ENCODE measurements around the gene KRT12. TPM values are rescaled to one million over a fixed set of nuclear protein-coding genes. Genes with fewer than 3 reads are reported as not detected.

The KRT12 gene
- total and polyA plus RNA-seq, 7 experiments from 2014 or later, result not detected

GRCh38 chr17:40886090-40886489, 19.1 kb upstream of the KRT12 start:
- H3K4me3 Mint-ChIP-seq, result no peak overlapping the region
- POLR2A ChIA-PET, result no interaction called here
- CTCF ChIA-PET, result interaction anchor here (0.6 kb wide), 1 partner anchor 1707 kb away, joined by 3 read pairs; no protein-coding TSS in a partner anchor
- H3K9me3 ChIP-seq (ENCODE audit: control insufficient read depth in 2 of 3, low read length in 3 of 3), result no peaks in the 10 kb centered on the region
- peaks cover 3 to 10% of the 10 kb centered on the region in 2 donors for H3K27me3 ChIP-seq (ENCODE audit: control insufficient read depth in 2 of 2, insufficient read depth in 2 of 2, low read length in 2 of 2)
- ATAC-seq (no peak), DNase-seq (no peak)
- H3K9me3 Mint-ChIP-seq, result no peaks in the 10 kb centered on the region
- no peaks in the 10 kb centered on the region for H3K4me1 ChIP-seq (ENCODE audit: control insufficient read depth in 2 of 2, insufficient read depth in 2 of 2, low read length in 2 of 2)
- intact Hi-C loops (cut with micrococcal nuclease), result no loop called here
- H3K36me3 Mint-ChIP-seq, result no peaks in the 10 kb centered on the region
- H3K4me3 ChIP-seq (ENCODE audit: low read length), result no peak overlapping the region
- H3K27ac ChIP-seq (ENCODE audit: low read depth, low read length), result no peak overlapping the region
- H3K27me3 Mint-ChIP-seq, result peaks cover 24 to 48% (median 36%) of the 10 kb centered on the region in 5 donors
- no peaks in the 10 kb centered on the region for H3K4me1 Mint-ChIP-seq
- H3K36me3 ChIP-seq (ENCODE audit: control insufficient read depth in 2 of 3, insufficient read depth in 3 of 3, low read length in 3 of 3), result no peaks in the 10 kb centered on the region
- no peak overlapping the region for H3K27ac Mint-ChIP-seq

- H3K27me3 Mint-ChIP-seq, result peaks cover 23 to 36% (median 34%) of the 10 kb centered on the region in 5 donors
- DNase-seq, result no peak
These were observed 17.9 kb upstream of the KRT12 start, which contains the start of gene KRT20 for GRCh38 chr17:40884708-40885512. Gene KRT20 (minus strand): TSS chr17:40885242. CDS start chr17:40885185, 57 bp downstream.

DNA sequence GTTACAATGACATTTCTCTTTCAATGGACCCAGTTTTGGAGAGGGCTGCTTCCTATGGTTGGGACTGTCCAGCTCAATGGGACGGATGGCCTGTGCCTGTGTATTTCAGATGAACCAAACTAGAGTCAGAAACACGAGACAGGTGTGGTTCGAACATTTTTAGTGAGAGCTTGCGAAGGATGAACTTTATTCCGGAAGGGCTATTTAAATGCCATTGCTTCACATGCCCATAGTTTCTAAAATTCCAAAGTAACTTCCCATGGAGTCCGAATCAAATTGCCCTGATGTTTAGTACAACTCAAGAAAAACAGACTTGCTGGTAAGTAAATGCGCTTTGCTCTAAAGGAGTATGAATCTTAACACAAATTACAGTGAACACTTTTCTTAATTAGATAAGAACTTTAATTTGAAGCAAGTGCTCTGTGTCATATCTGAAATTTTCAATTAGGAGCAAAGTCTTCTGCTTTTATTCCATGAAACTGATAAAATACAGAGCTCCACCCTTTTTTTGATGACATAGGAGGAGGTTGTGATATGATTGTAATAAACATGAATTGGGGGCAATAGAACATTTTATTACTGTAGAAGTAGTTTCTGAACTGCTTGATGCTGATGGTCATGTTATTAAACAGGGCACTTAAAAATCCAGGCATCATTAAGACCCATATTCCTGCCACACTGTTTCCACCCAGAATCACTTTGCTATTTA, 16.8 kb upstream of the KRT12 start:
- H3K4me1 Mint-ChIP-seq, result no peaks in the 10 kb centered on the region
- H3K4me3 ChIP-seq (ENCODE audit: low read length), result no peak overlapping the region
- H3K9me3 ChIP-seq (ENCODE audit: control insufficient read depth in 2 of 3, low read length in 3 of 3), result no peaks in the 10 kb centered on the region
- H3K9me3 Mint-ChIP-seq, result no peaks in the 10 kb centered on the region
- H3K4me1 ChIP-seq (ENCODE audit: control insufficient read depth in 2 of 2, insufficient read depth in 2 of 2, low read length in 2 of 2), result no peaks in the 10 kb centered on the region
- H3K36me3 ChIP-seq (ENCODE audit: control insufficient read depth in 2 of 3, insufficient read depth in 3 of 3, low read length in 3 of 3), result no peaks in the 10 kb centered on the region
- no peaks in the 10 kb centered on the region for H3K36me3 Mint-ChIP-seq
- CTCF ChIA-PET, result interaction anchor here (1.4 kb wide), 1 partner anchor 765 kb away, joined by 4 read pairs; no protein-coding TSS in a partner anchor
- H3K27ac Mint-ChIP-seq, result no peak overlapping the region
- ATAC-seq (no peak), DNase-seq (no peak)
- POLR2A ChIA-PET, result no interaction called here
- H3K27me3 Mint-ChIP-seq, result peaks cover 11 to 33% (median 24%) of the 10 kb centered on the region in 5 donors
- peaks cover 3 to 7% of the 10 kb centered on the region in 2 donors for H3K27me3 ChIP-seq (ENCODE audit: control insufficient read depth in 2 of 2, insufficient read depth in 2 of 2, low read length in 2 of 2)
- no peak overlapping the region for H3K4me3 Mint-ChIP-seq
- intact Hi-C loops (cut with micrococcal nuclease), result no loop called here
- H3K27ac ChIP-seq (ENCODE audit: low read depth, low read length), result no peak overlapping the region

More at GRCh38 chr17:40884708-40885512, 17.9 kb upstream of the KRT12 start, which contains the start of gene KRT20:
- intact Hi-C loops (cut with micrococcal nuclease), result no loop called here
- Histone ChIP-seq H3K27ac (ENCODE audit: low read depth, low read length) (no peak within 1 kb of the TSS), H3K4me3 (ENCODE audit: low read length) (no peak within 1 kb of the TSS), H3K27me3 (ENCODE audit: control insufficient read depth in 2 of 2, insufficient read depth in 2 of 2, low read length in 2 of 2) (peaks cover 3 to 10% of the 10 kb centered on the region in 2 donors), H3K9me3 (ENCODE audit: control insufficient read depth in 2 of 3, low read length in 3 of 3) (no peaks in the 10 kb centered on the region), H3K36me3 (ENCODE audit: control insufficient read depth in 2 of 3, insufficient read depth in 3 of 3, low read length in 3 of 3) (no peaks in the 10 kb centered on the region), H3K4me1 (ENCODE audit: control insufficient read depth in 2 of 2, insufficient read depth in 2 of 2, low read length in 2 of 2) (no peaks in the 10 kb centered on the region)
- H3K4me3 Mint-ChIP-seq, result no peak within 1 kb of the TSS
- ChIA-PET CTCF (no interaction called here), POLR2A (no interaction called here)
- no peaks in the 10 kb centered on the region for H3K4me1 Mint-ChIP-seq
- ATAC-seq, result no peak
- no peak within 1 kb of the TSS for H3K27ac Mint-ChIP-seq
- H3K9me3 Mint-ChIP-seq, result no peaks in the 10 kb centered on the region
- no peaks in the 10 kb centered on the region for H3K36me3 Mint-ChIP-seq

GRCh38 chr17:40883031-40883430, 16.0 kb upstream of the KRT12 start:
- Histone ChIP-seq H3K4me1 (ENCODE audit: control insufficient read depth in 2 of 2, insufficient read depth in 2 of 2, low read length in 2 of 2) (no peaks in the 10 kb centered on the region), H3K9me3 (ENCODE audit: control insufficient read depth in 2 of 3, low read length in 3 of 3) (no peaks in the 10 kb centered on the region), H3K4me3 (ENCODE audit: low read length) (no peak overlapping the region), H3K27me3 (ENCODE audit: control insufficient read depth in 2 of 2, insufficient read depth in 2 of 2, low read length in 2 of 2) (peaks cover 0 to 3% of the 10 kb centered on the region in 2 donors), H3K36me3 (ENCODE audit: control insufficient read depth in 2 of 3, insufficient read depth in 3 of 3, low read length in 3 of 3) (no peaks in the 10 kb centered on the region), H3K27ac (ENCODE audit: low read depth, low read length) (no peak overlapping the region)
- POLR2A ChIA-PET, result no interaction called here
- no peak for DNase-seq
- H3K9me3 Mint-ChIP-seq, result no peaks in the 10 kb centered on the region
- intact Hi-C loops (cut with micrococcal nuclease), result no loop called here
- CTCF ChIA-PET, result interaction anchor here (1.4 kb wide), 1 partner anchor 766 kb away, joined by 4 read pairs; no protein-coding TSS in a partner anchor
- H3K27ac Mint-ChIP-seq, result no peak overlapping the region
- H3K4me3 Mint-ChIP-seq, result no peak overlapping the region
- ATAC-seq, result no peak
- no peaks in the 10 kb centered on the region for H3K36me3 Mint-ChIP-seq
- H3K4me1 Mint-ChIP-seq, result no peaks in the 10 kb centered on the region
- peaks cover 4 to 26% (median 17%) of the 10 kb centered on the region in 5 donors for H3K27me3 Mint-ChIP-seq

DNA sequence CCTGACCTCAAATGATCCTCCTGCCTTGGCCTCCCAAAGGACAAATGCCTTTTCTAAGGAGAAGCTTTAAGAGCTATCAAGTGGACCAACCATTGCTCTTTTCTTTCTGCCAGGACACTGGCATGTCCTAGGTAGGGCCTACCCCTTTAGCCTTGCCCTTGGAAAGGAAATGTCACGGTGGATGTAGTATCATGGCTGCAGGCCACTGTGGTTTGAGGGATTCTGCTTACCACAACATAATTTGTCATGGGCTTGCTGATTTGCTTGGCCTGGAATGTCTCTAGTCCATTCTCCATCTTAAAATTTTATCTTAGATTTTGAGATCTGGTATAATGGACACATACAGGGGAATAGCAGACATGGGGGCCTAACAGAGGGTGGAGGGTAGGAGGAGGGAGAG, 12.0 kb upstream of the KRT12 start:
- Histone ChIP-seq H3K27ac (ENCODE audit: low read depth, low read length) (no peak overlapping the region), H3K27me3 (ENCODE audit: control insufficient read depth in 2 of 2, insufficient read depth in 2 of 2, low read length in 2 of 2) (peaks cover 0 to 3% of the 10 kb centered on the region in 2 donors), H3K36me3 (ENCODE audit: control insufficient read depth in 2 of 3, insufficient read depth in 3 of 3, low read length in 3 of 3) (no peaks in the 10 kb centered on the region), H3K4me1 (ENCODE audit: control insufficient read depth in 2 of 2, insufficient read depth in 2 of 2, low read length in 2 of 2) (no peaks in the 10 kb centered on the region), H3K4me3 (ENCODE audit: low read length) (no peak overlapping the region), H3K9me3 (ENCODE audit: control insufficient read depth in 2 of 3, low read length in 3 of 3) (no peaks in the 10 kb centered on the region)
- H3K4me3 Mint-ChIP-seq, result no peak overlapping the region
- POLR2A ChIA-PET, result no interaction called here
- H3K27ac Mint-ChIP-seq, result no peak overlapping the region
- H3K9me3 Mint-ChIP-seq, result no peaks in the 10 kb centered on the region
- ATAC-seq (no peak), DNase-seq (no peak)
- no peaks in the 10 kb centered on the region for H3K4me1 Mint-ChIP-seq
- intact Hi-C loops (cut with micrococcal nuclease), result no loop called here
- CTCF ChIA-PET, result no interaction called here
- no peaks in the 10 kb centered on the region for H3K36me3 Mint-ChIP-seq
- peaks cover 0 to 26% (median 7%) of the 10 kb centered on the region in 5 donors for H3K27me3 Mint-ChIP-seq

DNA sequence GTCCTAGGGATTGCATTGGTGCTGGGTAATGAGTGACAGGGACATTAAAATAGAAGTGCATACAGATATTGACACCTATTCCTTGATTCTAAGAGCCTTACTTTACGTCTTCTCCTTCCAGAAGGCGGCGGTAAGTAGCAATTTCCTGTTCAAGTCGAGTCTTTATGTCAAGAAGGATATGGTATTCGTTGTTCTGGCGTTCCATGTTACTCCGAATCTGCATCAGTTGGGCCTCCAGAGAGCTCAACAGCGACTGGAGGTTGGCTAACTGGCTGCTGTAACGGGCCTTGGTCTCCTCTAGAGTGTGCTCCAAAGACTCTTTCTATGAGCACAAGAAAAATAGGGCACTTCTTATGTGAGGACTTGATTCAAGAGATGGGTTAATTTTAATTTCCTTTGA, 11.0 kb upstream of the KRT12 start:
- H3K27me3 Mint-ChIP-seq, result peaks cover 0 to 29% (median 0%) of the 10 kb centered on the region in 5 donors
- Histone ChIP-seq H3K9me3 (ENCODE audit: control insufficient read depth in 2 of 3, low read length in 3 of 3) (no peaks in the 10 kb centered on the region), H3K4me1 (ENCODE audit: control insufficient read depth in 2 of 2, insufficient read depth in 2 of 2, low read length in 2 of 2) (no peaks in the 10 kb centered on the region), H3K36me3 (ENCODE audit: control insufficient read depth in 2 of 3, insufficient read depth in 3 of 3, low read length in 3 of 3) (no peaks in the 10 kb centered on the region), H3K4me3 (ENCODE audit: low read length) (no peak overlapping the region), H3K27me3 (ENCODE audit: control insufficient read depth in 2 of 2, insufficient read depth in 2 of 2, low read length in 2 of 2) (no peaks in the 10 kb centered on the region), H3K27ac (ENCODE audit: low read depth, low read length) (no peak overlapping the region)
- no peak overlapping the region for H3K4me3 Mint-ChIP-seq
- ChIA-PET CTCF (no interaction called here), POLR2A (no interaction called here)
- ATAC-seq (no peak), DNase-seq (no peak)
- no peaks in the 10 kb centered on the region for H3K9me3 Mint-ChIP-seq
- no peak overlapping the region for H3K27ac Mint-ChIP-seq
- no peaks in the 10 kb centered on the region for H3K4me1 Mint-ChIP-seq
- intact Hi-C loops (cut with micrococcal nuclease), result no loop called here
- H3K36me3 Mint-ChIP-seq, result no peaks in the 10 kb centered on the region

All from naive thymus-derived CD4-positive, alpha-beta T cell (primary cell).